ENCODE results near the gene MEIS1. TPM values are rescaled to one million over a fixed set of nuclear protein-coding genes. Genes with fewer than 3 reads are reported as not detected.

Gene MEIS1
- total and polyA plus RNA-seq, 12 donors, result 24.8 to 63.8 (median 38.6) TPM

GRCh38 chr2:66568650-66569300 is 133.8 kb downstream of the MEIS1 start:
- no peak overlapping the region for H3K4me3 ChIP-seq
- WGBS, 2 donors, result 91 to 94% methylated on average over 4 of the region's 4 CpGs
- peaks cover 0 to 53% (median 4%) of the 10 kb centered on the region in 9 donors for H3K36me3 ChIP-seq
- TF ChIP-seq CTCF (IDR thresholded peaks at IDR 0.05), result no peak
- no peak for ATAC-seq
- intact Hi-C loops (cut with DNase I), result loop anchor here in 1 of 10 donors (5.0 kb wide), 1 partner anchor 126 kb away; no protein-coding TSS in a partner anchor
- H3K4me1 ChIP-seq, result peaks cover 0 to 24% (median 0%) of the 10 kb centered on the region in 9 donors
- peaks cover 0 to 14% (median 0%) of the 10 kb centered on the region in 7 donors for H3K27me3 ChIP-seq
- no peak for DNase-seq
- no peaks in the 10 kb centered on the region for H3K9me3 ChIP-seq
- H3K27ac ChIP-seq, result no peak overlapping the region

- peaks cover 0 to 18% (median 0%) of the 10 kb centered on the region in 7 donors for H3K27me3 ChIP-seq
- peaks cover 0 to 25% (median 0%) of the 10 kb centered on the region in 9 donors for H3K4me1 ChIP-seq
- intact Hi-C loops (cut with DNase I), result loop anchor here in 1 of 10 donors (5.0 kb wide), 1 partner anchor 127 kb away; no protein-coding TSS in a partner anchor
- peaks cover 0 to 53% (median 4%) of the 10 kb centered on the region in 9 donors for H3K36me3 ChIP-seq
- no peak for TF ChIP-seq CTCF (IDR thresholded peaks at IDR 0.05)
- H3K9me3 ChIP-seq, result no peaks in the 10 kb centered on the region
- no peak overlapping the region for H3K4me3 ChIP-seq
- 78 to 83% methylated on average over 4 of the region's 4 CpGs for WGBS, 2 donors
- no peak overlapping the region for H3K27ac ChIP-seq
- DNase-seq (no peak), ATAC-seq (no peak)
Measured at GRCh38 chr2:66569321-66569851, 134.5 kb downstream of the MEIS1 start.

GRCh38 chr2:66569974-66570373 is 135.0 kb downstream of the MEIS1 start:
- Histone ChIP-seq H3K27me3 (peaks cover 0 to 23% (median 0%) of the 10 kb centered on the region in 7 donors), H3K36me3 (peaks cover 0 to 53% (median 4%) of the 10 kb centered on the region in 9 donors), H3K27ac (no peak overlapping the region), H3K4me3 (no peak overlapping the region), H3K4me1 (peaks cover 0 to 30% (median 0%) of the 10 kb centered on the region in 9 donors), H3K9me3 (no peaks in the 10 kb centered on the region)
- intact Hi-C loops (cut with DNase I), result loop anchor here in 7 of 10 donors (5.0 to 10.0 kb wide), 8 partner anchors 128 to 1275 kb away; partner anchors contain the start of gene MEIS1 (in 1 of the 7)
- no peak for ATAC-seq
- DNase-seq, result no peak
- WGBS, 2 donors, result 73 to 82% methylated on average over 2 of the region's 2 CpGs
- no peak for TF ChIP-seq CTCF (IDR thresholded peaks at IDR 0.05)

- Histone ChIP-seq H3K27me3 (peaks cover 0 to 28% (median 1%) of the 10 kb centered on the region in 7 donors), H3K9me3 (no peaks in the 10 kb centered on the region), H3K27ac (no peak overlapping the region), H3K36me3 (peaks cover 0 to 53% (median 4%) of the 10 kb centered on the region in 9 donors), H3K4me1 (peaks cover 0 to 27% (median 2%) of the 10 kb centered on the region in 9 donors), H3K4me3 (no peak overlapping the region)
- no peak for DNase-seq
- 90 to 92% methylated on average over 3 of the region's 3 CpGs for WGBS, 2 donors
- intact Hi-C loops (cut with DNase I), result loop anchor here in 6 of 10 donors (5.0 to 10.0 kb wide), 7 partner anchors 133 to 1274 kb away; partner anchors contain the start of gene MEIS1 (in 1 of the 6)
- no peak for TF ChIP-seq CTCF (IDR thresholded peaks at IDR 0.05)
- no peak for ATAC-seq
Measured at GRCh38 chr2:66570471-66570870, 135.5 kb downstream of the MEIS1 start.
